Effector memory CD8-positive, alpha-beta T cell (primary cell): ENCODE data around the gene LRP1-AS.

Experiments used
- ATAC-seq: fragments of 150-1000 bp; cut with Tn5 transposase; replicated peaks from 2 replicates; pipeline ENCODE4 v1.10.0; 2021; ENCODE audit warnings: mild to moderate bottlenecking, moderate library complexity
- DNase-seq, 3 experiments: peaks; one replicate each; pipeline ENCODE4 v3.0.0; 2021
- H3K27ac Mint-ChIP-seq, 2 donors: one replicate each; pipeline ENCODE4 v1.8.0; 2022; ENCODE audit warnings: mild to moderate bottlenecking in 2 of 2, mixed read lengths in 2 of 2, moderate library complexity in 2 of 2
- H3K27me3 Mint-ChIP-seq, 2 donors: one replicate each; pipeline ENCODE4 v1.8.0; 2022; ENCODE audit warnings: mixed read lengths in 2 of 2
- H3K36me3 Mint-ChIP-seq: one replicate; pipeline ENCODE4 v1.8.0; 2022; ENCODE audit warnings: mild to moderate bottlenecking, moderate library complexity, mixed read lengths; ENCODE audit not compliant: insufficient read depth
- H3K4me1 Mint-ChIP-seq, 2 donors: one replicate each; pipeline ENCODE4 v1.8.0; 2022; ENCODE audit warnings: low read depth in 2 of 2, mixed read lengths in 2 of 2
- H3K4me3 Mint-ChIP-seq, 2 donors: one replicate each; pipeline ENCODE4 v1.8.0; 2022; ENCODE audit warnings: mild to moderate bottlenecking in 2 of 2, mixed read lengths in 2 of 2, moderate library complexity in 2 of 2
- H3K9me3 Mint-ChIP-seq, 2 donors: one replicate each; pipeline ENCODE4 v1.8.0; 2022; ENCODE audit warnings: mixed read lengths in 2 of 2

LRP1-AS gene

DNA sequence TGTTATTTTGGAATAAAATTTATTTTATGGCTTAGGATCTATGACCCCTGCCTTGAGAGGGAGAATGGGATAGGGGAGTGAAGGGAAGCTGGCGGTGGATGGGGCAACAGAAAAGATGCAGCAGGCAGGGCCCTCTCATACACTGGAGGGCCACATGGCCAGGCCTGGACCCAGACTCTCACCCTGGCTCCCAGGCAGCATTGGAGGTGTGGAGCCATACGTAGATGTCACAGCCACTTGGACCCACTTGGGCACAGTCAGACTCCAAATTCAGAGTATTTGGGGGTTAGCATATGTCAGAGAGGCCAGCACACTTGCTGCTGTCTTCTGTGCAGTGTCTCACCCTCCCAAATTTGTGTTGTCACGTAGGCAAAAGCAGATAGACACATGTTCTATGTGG, 52.0 kb downstream of the LRP1-AS start:
- peaks cover 13 to 27% of the 10 kb centered on the region in 2 donors for H3K4me1 Mint-ChIP-seq
- H3K27me3 Mint-ChIP-seq, result no peaks in the 10 kb centered on the region
- ATAC-seq (no peak), DNase-seq (no peak)
- no peaks in the 10 kb centered on the region for H3K9me3 Mint-ChIP-seq
- peak overlapping the region; percentile 56 to 91 for H3K27ac Mint-ChIP-seq
- no peak overlapping the region for H3K4me3 Mint-ChIP-seq
- peaks cover 46% of the 10 kb centered on the region for H3K36me3 Mint-ChIP-seq
